ENCODE measurements around the gene CRBN. TPM values are rescaled to one million over a fixed set of nuclear protein-coding genes. Genes with fewer than 3 reads are reported as not detected.

Gene CRBN
- 10 to 100 TPM; 34.8 to 40.4 (median 36.5) TPM for total RNA-seq

GRCh38 chr3:3179407-3180094 lies at the start of gene CRBN:
CRBN (minus strand) TSS chr3:3179691; CDS start chr3:3179687, 4 bp downstream.
- Mint-ChIP-seq H3K4me3 (peak within 1 kb of the TSS; percentile 95), H3K36me3 (ENCODE audit: insufficient read depth) (peaks cover 13% of the 10 kb centered on the region), H3K9me3 (no peaks in the 10 kb centered on the region), H3K4me1 (ENCODE audit: low read depth) (peaks cover 46% of the 10 kb centered on the region), H3K27me3 (ENCODE audit: low read depth) (no peaks in the 10 kb centered on the region)
- ATAC-seq (peak; percentile 95 to 97), DNase-seq (peak; percentile 81)

- no peak for DNase-seq
- H3K36me3 Mint-ChIP-seq (ENCODE audit: insufficient read depth) = no peaks in the 10 kb centered on the region
- peaks cover 3% of the 10 kb centered on the region for H3K9me3 Mint-ChIP-seq
- peaks cover 3% of the 10 kb centered on the region for H3K27me3 Mint-ChIP-seq (ENCODE audit: low read depth)
- ATAC-seq = no peak
- H3K4me1 Mint-ChIP-seq (ENCODE audit: low read depth) = no peaks in the 10 kb centered on the region
- H3K4me3 Mint-ChIP-seq = no peak overlapping the region
Measured at GRCh38 chr3:3227640-3228039, 48.1 kb upstream of the CRBN start.

GRCh38 chr3:3221528-3221927 lies 42.0 kb upstream of the CRBN start:
- ATAC-seq (no peak), DNase-seq (no peak)
- peaks cover 5% of the 10 kb centered on the region for H3K27me3 Mint-ChIP-seq (ENCODE audit: low read depth)
- H3K4me3 Mint-ChIP-seq = no peak overlapping the region
- H3K36me3 Mint-ChIP-seq (ENCODE audit: insufficient read depth) = no peaks in the 10 kb centered on the region
- no peaks in the 10 kb centered on the region for H3K4me1 Mint-ChIP-seq (ENCODE audit: low read depth)
- no peaks in the 10 kb centered on the region for H3K9me3 Mint-ChIP-seq

GRCh38 chr3:3216401-3216800 lies 36.9 kb upstream of the CRBN start:
- DNase-seq (no peak), ATAC-seq (no peak)
- Mint-ChIP-seq H3K9me3 (no peaks in the 10 kb centered on the region), H3K36me3 (ENCODE audit: insufficient read depth) (no peaks in the 10 kb centered on the region), H3K4me3 (no peak overlapping the region), H3K4me1 (ENCODE audit: low read depth) (no peaks in the 10 kb centered on the region), H3K27me3 (ENCODE audit: low read depth) (peaks cover 2% of the 10 kb centered on the region)

DNA sequence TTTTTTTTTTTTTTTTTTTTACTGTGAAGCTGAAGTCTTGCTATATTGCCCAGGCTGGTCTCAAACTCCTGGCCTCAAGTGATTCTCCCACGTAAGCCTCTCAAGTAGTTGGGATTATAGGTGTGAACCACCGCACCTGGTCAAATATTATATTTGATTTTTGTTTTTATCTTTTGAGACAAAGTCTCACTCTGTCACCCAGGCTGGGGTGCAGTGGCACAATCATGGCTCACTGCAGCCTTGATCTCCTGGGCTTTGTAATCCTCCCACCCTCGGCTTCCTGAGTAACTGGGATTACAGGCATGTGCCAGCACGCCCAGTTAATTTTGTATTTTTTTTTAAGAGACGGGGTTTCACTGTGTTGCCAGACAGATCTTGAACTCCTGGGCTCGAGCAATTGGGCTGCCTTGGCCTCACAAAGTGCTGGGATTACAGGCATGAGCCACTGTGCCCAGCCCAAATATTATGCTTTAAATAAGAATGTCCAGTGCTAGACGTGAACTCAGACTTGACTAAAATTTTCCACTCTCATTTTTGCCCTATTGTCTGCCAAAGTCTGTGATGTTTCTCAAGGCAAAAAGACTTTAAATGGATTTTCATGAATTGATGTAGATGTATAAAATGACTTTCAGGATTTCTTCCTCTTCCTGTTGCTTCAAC lies 33.4 kb upstream of the CRBN start:
- no peaks in the 10 kb centered on the region for H3K4me1 Mint-ChIP-seq (ENCODE audit: low read depth)
- H3K4me3 Mint-ChIP-seq = no peak overlapping the region
- no peak for DNase-seq
- H3K27me3 Mint-ChIP-seq (ENCODE audit: low read depth) = peaks cover 7% of the 10 kb centered on the region
- H3K9me3 Mint-ChIP-seq = no peaks in the 10 kb centered on the region
- no peaks in the 10 kb centered on the region for H3K36me3 Mint-ChIP-seq (ENCODE audit: insufficient read depth)
- ATAC-seq = no peak

GRCh38 chr3:3209714-3210113 lies 30.2 kb upstream of the CRBN start:
- peaks cover 4% of the 10 kb centered on the region for H3K27me3 Mint-ChIP-seq (ENCODE audit: low read depth)
- H3K36me3 Mint-ChIP-seq (ENCODE audit: insufficient read depth) = no peaks in the 10 kb centered on the region
- H3K4me1 Mint-ChIP-seq (ENCODE audit: low read depth) = no peaks in the 10 kb centered on the region
- DNase-seq = no peak
- no peak overlapping the region for H3K4me3 Mint-ChIP-seq
- ATAC-seq = no peak
- H3K9me3 Mint-ChIP-seq = no peaks in the 10 kb centered on the region

- Mint-ChIP-seq H3K4me3 (no peak overlapping the region), H3K9me3 (no peaks in the 10 kb centered on the region), H3K27me3 (ENCODE audit: low read depth) (peaks cover 4% of the 10 kb centered on the region), H3K4me1 (ENCODE audit: low read depth) (no peaks in the 10 kb centered on the region), H3K36me3 (ENCODE audit: insufficient read depth) (no peaks in the 10 kb centered on the region)
- no peak for ATAC-seq
- no peak for DNase-seq
Measured at GRCh38 chr3:3209057-3209456, 29.6 kb upstream of the CRBN start.

- H3K27me3 Mint-ChIP-seq (ENCODE audit: low read depth) = no peaks in the 10 kb centered on the region
- DNase-seq (no peak), ATAC-seq (peak; percentile 51 to 71)
Measured at GRCh38 chr3:3201611-3202010, 22.1 kb upstream of the CRBN start.

GRCh38 chr3:3200632-3201212 lies 21.2 kb upstream of the CRBN start:
- H3K4me3 Mint-ChIP-seq = no peak overlapping the region
- DNase-seq (peak; percentile 7), ATAC-seq (no peak)
- H3K36me3 Mint-ChIP-seq (ENCODE audit: insufficient read depth) = no peaks in the 10 kb centered on the region
- no peaks in the 10 kb centered on the region for H3K9me3 Mint-ChIP-seq
- no peaks in the 10 kb centered on the region for H3K27me3 Mint-ChIP-seq (ENCODE audit: low read depth)
- peaks cover 18% of the 10 kb centered on the region for H3K4me1 Mint-ChIP-seq (ENCODE audit: low read depth)

More at GRCh38 chr3:3201611-3202010, 22.1 kb upstream of the CRBN start:
- Mint-ChIP-seq H3K36me3 (ENCODE audit: insufficient read depth) (no peaks in the 10 kb centered on the region), H3K4me1 (ENCODE audit: low read depth) (peaks cover 18% of the 10 kb centered on the region), H3K9me3 (no peaks in the 10 kb centered on the region), H3K4me3 (no peak overlapping the region)

DNA sequence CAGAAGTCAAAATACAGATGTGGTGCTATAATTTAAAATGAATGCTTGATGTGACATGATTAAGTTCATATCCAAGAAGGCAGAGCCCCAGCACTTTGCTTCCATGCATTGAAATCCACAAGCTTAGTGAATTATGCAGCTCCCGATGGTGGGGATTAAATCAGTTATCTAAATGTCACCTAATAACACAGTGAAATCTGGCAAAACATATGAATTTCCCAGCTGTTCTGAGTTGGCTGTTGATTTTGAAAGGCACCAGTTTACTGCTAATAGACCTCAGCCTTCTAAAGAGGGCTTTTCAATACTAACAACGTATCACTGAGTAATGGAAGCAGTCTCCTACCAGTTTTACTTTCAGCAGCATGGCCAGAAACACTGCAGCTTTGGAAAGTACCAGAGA lies 19.8 kb upstream of the CRBN start:
- no peak for DNase-seq

GRCh38 chr3:3196148-3196861 lies 16.8 kb upstream of the CRBN start:
- no peaks in the 10 kb centered on the region for H3K27me3 Mint-ChIP-seq (ENCODE audit: low read depth)
- no peak for ATAC-seq
- H3K4me3 Mint-ChIP-seq = no peak overlapping the region
- no peak for DNase-seq
- H3K9me3 Mint-ChIP-seq = no peaks in the 10 kb centered on the region
- H3K36me3 Mint-ChIP-seq (ENCODE audit: insufficient read depth) = no peaks in the 10 kb centered on the region
- peaks cover 30% of the 10 kb centered on the region for H3K4me1 Mint-ChIP-seq (ENCODE audit: low read depth)

More for the DNA sequence above, 19.8 kb upstream of the CRBN start:
- Mint-ChIP-seq H3K9me3 (no peaks in the 10 kb centered on the region), H3K4me1 (ENCODE audit: low read depth) (peaks cover 20% of the 10 kb centered on the region), H3K36me3 (ENCODE audit: insufficient read depth) (no peaks in the 10 kb centered on the region), H3K4me3 (no peak overlapping the region), H3K27me3 (ENCODE audit: low read depth) (no peaks in the 10 kb centered on the region)
- ATAC-seq = no peak

- Mint-ChIP-seq H3K4me1 (ENCODE audit: low read depth) (peaks cover 35% of the 10 kb centered on the region), H3K27me3 (ENCODE audit: low read depth) (peaks cover 1% of the 10 kb centered on the region), H3K9me3 (no peaks in the 10 kb centered on the region), H3K36me3 (ENCODE audit: insufficient read depth) (no peaks in the 10 kb centered on the region), H3K4me3 (no peak overlapping the region)
- ATAC-seq (no peak), DNase-seq (no peak)
Measured at GRCh38 chr3:3194861-3195260, 15.4 kb upstream of the CRBN start.

DNA sequence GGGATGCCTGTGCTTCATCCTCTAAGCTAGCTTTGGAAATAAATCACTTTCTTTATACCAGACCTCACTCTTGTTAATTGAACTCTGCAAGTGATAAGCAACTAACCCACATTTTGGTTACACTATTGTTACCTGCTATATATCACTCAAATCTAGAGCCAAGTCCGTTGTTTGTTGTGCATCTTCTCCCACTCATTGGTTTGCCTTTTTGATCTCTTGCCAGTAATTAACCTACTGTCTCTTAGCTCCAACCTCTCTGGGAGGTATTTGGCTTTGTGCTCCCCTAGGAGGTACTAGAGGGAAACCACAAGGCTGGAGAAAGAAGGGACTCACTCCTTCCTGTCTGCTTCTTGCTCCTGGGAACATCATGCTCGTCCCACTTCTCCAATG lies 12.8 kb upstream of the CRBN start:
- Mint-ChIP-seq H3K27me3 (ENCODE audit: low read depth) (peaks cover 1% of the 10 kb centered on the region), H3K4me3 (peak overlapping the region; percentile 58), H3K4me1 (ENCODE audit: low read depth) (peaks cover 43% of the 10 kb centered on the region), H3K9me3 (peaks cover 4% of the 10 kb centered on the region), H3K36me3 (ENCODE audit: insufficient read depth) (no peaks in the 10 kb centered on the region)
- peak; percentile 39 to 49 for ATAC-seq
- no peak for DNase-seq

- DNase-seq = peak; percentile 5
- Mint-ChIP-seq H3K4me1 (ENCODE audit: low read depth) (peaks cover 43% of the 10 kb centered on the region), H3K36me3 (ENCODE audit: insufficient read depth) (no peaks in the 10 kb centered on the region), H3K9me3 (peaks cover 4% of the 10 kb centered on the region), H3K27me3 (ENCODE audit: low read depth) (peaks cover 1% of the 10 kb centered on the region), H3K4me3 (peak overlapping the region; percentile 58)
- ATAC-seq = peak; percentile 66 to 74
Measured at GRCh38 chr3:3191675-3192285, 12.3 kb upstream of the CRBN start.

Measured in activated T-cell treated with anti-CD3 and anti-CD28 coated beads, Interleukin-2, amount 50 U/mL, for 4 hours (primary cell).